Fibroblast of upper back skin (primary cell): ENCODE data around the gene RIT2.

Experiments
- DNase-seq: peaks from one replicate; pipeline ENCODE4 v3.0.0-alpha.2; 2013

RIT2 gene

GRCh38 chr18:43007365-43007764 lies 108.1 kb downstream of the RIT2 start:
- DNase-seq: no peak

- no peak for DNase-seq
Observed at GRCh38 chr18:43004421-43004820, 111.1 kb downstream of the RIT2 start.

- peak; percentile 8 for DNase-seq
Observed at GRCh38 chr18:43001821-43002220, 113.7 kb downstream of the RIT2 start.

- DNase-seq: no peak
Observed at GRCh38 chr18:42996824-42997223, 118.7 kb downstream of the RIT2 start.

GRCh38 chr18:42980426-42980825 lies 135.1 kb downstream of the RIT2 start:
- no peak for DNase-seq

- DNase-seq: no peak
Observed at GRCh38 chr18:42977982-42978637, 137.4 kb downstream of the RIT2 start.

- no peak for DNase-seq
Observed at GRCh38 chr18:42976869-42977590, 138.5 kb downstream of the RIT2 start.

GRCh38 chr18:42969366-42969765 lies 146.1 kb downstream of the RIT2 start:
- DNase-seq: no peak

- no peak for DNase-seq
Observed at GRCh38 chr18:42961298-42961697, 154.2 kb downstream of the RIT2 start.

GRCh38 chr18:42959528-42959927 lies 156.0 kb downstream of the RIT2 start:
- DNase-seq: no peak

- DNase-seq: no peak
Observed at GRCh38 chr18:42958353-42958752, 157.1 kb downstream of the RIT2 start.

GRCh38 chr18:42956287-42956686 lies 159.2 kb downstream of the RIT2 start:
- DNase-seq: no peak

GRCh38 chr18:42954887-42955286 lies 160.6 kb downstream of the RIT2 start:
- DNase-seq: no peak

GRCh38 chr18:42953306-42953705 lies 162.2 kb downstream of the RIT2 start:
- no peak for DNase-seq

- DNase-seq: no peak
Observed at GRCh38 chr18:42950732-42951131, 164.8 kb downstream of the RIT2 start.

GRCh38 chr18:42948831-42949230 lies 166.7 kb downstream of the RIT2 start:
- DNase-seq: no peak

- DNase-seq: no peak
Observed at GRCh38 chr18:42941860-42942259, 173.6 kb downstream of the RIT2 start.

GRCh38 chr18:42941021-42941420 lies 174.5 kb downstream of the RIT2 start:
- no peak for DNase-seq

- DNase-seq: no peak
Observed at GRCh38 chr18:42937436-42937835, 178.0 kb downstream of the RIT2 start.

GRCh38 chr18:42936289-42936688 lies 179.2 kb downstream of the RIT2 start:
- no peak for DNase-seq

GRCh38 chr18:42931491-42931890 lies 184.0 kb downstream of the RIT2 start:
- DNase-seq: peak; percentile 57

GRCh38 chr18:42929857-42930256 lies 185.6 kb downstream of the RIT2 start:
- DNase-seq: peak; percentile 2

GRCh38 chr18:42929181-42929580 lies 186.3 kb downstream of the RIT2 start:
- peak; percentile 2 for DNase-seq

GRCh38 chr18:42925036-42925435 lies 190.4 kb downstream of the RIT2 start:
- peak; percentile 40 for DNase-seq

GRCh38 chr18:42922363-42922762 lies 193.1 kb downstream of the RIT2 start:
- no peak for DNase-seq
